ENCODE results near the gene METTL17.

GRCh38 chr14:20970983-20971704 is 18.6 kb upstream of the METTL17 start:
- TF ChIP-seq CTCF (IDR thresholded peaks at IDR 0.05) (peak; percentile 72 to 89 (median 82)), POLR2A (IDR thresholded peaks at IDR 0.05) (no peak), EP300 (IDR thresholded peaks at IDR 0.05) (no peak)

Measured in sigmoid colon (tissue), 4 donors.